ENCODE measurements around the gene TRMO.
A peak's percentile ranks its signal among the peaks of the same experiment; 100 is the strongest.

TRMO gene

GRCh38 chr9:97938081-97938644, 15.9 kb upstream of the TRMO start, which contains the start of gene HEMGN:
Gene HEMGN, minus strand, starts transcription at chr9:97938172. Its CDS starts 36 bp downstream, at chr9:97938136.
- no peak for DNase-seq (ENCODE audit: low read depth)

- no peak for DNase-seq (ENCODE audit: low read depth)
These were observed 14.7 kb upstream of the TRMO start for GRCh38 chr9:97936998-97937397.

DNA sequence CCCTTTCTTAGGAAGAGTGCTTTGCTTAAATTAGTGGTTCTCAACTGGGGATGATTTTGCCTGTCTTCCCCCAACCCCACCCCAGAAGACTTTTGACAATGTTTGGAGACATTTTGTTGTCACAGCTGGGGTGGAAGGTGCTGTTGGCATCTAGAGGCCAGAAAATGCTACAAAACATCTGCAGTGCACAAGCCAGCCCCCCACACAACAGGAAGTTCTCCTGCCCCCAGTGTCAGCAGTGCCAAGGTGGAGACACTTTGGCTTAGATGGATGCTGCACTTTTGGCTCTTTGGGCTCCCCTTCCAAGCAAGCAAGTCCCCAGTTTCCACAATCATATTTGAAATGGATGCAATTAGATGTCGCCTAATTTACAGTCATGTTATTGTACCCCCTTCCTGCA, 13.0 kb upstream of the TRMO start:
- DNase-seq (ENCODE audit: low read depth) = no peak

- no peak for DNase-seq (ENCODE audit: low read depth)
These were observed 12.2 kb upstream of the TRMO start for GRCh38 chr9:97934321-97935115.

- DNase-seq (ENCODE audit: low read depth) = no peak
These were observed 11.1 kb upstream of the TRMO start for GRCh38 chr9:97933297-97933998.

DNA sequence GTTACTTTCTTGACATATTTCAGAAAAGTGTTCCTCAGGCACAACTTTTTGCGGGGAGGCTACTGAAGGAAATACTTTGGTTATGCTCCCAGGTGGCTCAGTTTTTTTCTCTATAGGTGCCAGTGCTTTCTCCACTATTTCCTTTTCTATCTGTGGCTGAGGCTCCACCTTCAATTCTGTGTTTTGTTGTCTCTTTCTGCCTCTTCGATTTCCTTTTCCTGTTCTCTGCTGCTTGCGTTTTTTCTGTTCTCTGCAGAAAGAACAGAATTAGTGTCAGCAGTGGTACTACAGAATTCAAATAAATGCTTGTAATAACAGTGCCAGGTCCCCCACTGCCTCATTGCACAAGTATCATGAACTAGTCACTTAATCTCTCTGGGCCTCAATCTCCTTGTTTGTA, 8.7 kb upstream of the TRMO start:
- DNase-seq (ENCODE audit: low read depth) = no peak

DNA sequence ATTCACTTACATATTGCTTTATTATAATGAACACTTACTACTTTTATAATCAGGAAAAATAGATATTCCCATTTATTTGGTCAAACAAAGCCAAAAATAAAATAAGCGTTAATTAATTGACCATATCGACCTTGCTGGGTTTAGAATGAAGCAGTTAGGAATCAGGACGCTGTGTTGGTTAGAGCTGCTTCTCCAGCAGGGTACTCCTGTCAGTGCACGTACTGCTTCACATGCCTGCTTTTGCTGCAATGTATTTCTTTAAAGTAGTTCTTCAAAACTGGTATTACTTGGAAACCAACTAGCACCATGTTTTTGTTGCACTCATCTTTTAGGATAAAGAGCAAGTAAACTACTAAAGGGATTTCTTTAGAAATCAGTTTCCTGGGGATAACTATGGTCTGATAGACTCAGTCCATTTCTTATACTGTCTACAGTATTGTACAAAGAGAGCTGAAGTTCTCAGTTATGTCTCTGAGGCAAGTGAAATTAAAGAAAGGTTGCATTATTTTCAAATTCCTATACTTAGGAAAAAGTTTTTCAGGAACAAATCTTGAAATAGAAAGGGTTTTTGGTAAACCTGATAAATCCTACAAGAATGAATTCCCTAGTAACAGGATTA, 6.8 kb upstream of the TRMO start:
- DNase-seq (ENCODE audit: low read depth) = no peak

- DNase-seq (ENCODE audit: low read depth) = no peak
These were observed 3.4 kb upstream of the TRMO start for GRCh38 chr9:97925497-97926334.

DNA sequence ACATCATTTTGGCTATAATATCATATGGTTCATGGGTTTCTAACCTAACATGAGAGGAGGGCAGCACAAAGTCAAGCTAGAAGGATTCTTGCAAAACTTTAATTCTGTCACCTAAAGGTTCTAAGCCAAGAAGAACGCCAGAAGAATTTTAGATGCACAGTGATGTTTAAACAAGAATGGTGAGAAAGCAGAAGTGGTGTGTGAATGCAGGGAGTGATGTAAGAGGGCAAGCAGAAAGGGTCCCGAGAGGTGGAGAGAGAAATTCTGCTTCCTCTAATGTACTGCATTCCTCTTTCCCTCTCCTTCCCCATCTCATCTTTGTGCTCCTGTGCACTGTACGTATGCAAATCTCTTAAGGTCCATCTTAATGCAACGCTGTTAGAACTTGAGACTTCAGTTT, 2.1 kb upstream of the TRMO start:
- no peak for DNase-seq (ENCODE audit: low read depth)

DNA sequence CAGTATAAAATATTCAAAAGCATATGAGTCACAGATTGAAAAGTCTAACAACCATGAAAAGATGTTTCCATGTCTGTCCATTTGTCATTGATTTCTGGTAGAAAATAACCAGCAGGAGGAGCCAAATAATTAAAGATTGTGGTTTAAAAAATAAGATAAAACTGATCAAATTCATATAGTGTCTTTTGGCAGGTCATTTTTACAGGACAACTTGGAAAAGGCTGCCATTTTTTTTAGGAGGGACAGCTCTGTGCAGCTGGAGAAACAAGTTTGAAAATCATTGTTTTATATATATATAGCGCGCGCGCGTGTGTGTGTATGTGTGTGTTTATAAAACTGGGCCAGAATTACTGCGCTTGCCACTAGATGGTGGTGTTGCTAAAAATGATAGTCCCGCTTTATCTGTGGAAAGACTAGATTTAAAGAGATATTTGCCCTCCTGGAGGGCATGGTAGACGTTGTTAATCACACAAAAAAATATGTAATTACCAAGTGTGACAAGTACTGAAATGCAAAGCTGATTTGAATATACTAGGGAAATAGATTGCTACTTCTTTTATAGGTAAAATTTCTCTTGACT, 1.3 kb upstream of the TRMO start:
- DNase-seq (ENCODE audit: low read depth) = peak; percentile 54

DNA sequence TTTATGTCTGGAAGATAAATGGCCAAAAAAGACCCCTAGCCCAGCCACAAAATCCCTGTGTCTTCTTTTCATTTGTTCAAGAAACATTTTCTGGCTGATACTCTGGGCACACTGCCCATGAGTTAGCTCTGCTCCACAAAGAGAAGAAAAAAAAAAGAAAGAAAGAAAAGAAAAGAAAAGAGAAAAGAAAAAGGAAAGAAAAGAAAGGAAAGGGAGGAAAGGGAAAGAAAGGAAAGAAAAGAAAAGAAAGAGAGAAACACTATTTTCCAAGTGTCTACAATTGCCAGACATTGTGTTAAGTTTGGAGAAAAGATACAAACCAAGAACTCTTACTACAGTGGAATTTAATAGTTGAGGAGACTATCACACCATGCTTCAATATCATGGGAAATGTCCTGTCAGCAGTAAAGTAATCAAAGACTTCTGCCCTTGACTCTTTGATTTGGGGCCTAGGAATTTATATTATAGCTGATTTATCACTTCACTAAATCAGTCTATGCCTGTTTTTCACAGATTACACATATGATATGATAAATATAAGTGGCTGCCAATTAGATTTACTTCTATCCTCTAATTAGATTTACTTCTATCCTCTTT, 3.0 kb downstream of the TRMO start:
- DNase-seq (ENCODE audit: low read depth) = no peak

DNA sequence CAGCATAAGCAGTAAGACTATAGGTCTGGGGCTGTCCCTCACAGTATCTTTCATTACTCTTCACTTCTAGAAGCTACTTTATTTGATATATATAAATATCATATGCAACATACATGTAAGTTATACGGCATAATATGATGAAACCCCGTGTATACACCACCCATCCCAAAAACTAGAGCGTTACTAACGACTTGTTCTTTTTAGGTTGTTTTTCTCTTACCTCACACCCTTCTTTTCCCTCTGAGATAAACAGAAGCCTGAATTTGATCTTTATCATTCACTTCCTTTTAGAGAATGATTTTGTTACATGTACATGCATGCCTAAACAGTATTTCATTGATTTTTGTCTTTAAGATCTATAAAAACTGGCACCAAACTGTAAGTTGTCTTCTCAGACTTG, 3.7 kb downstream of the TRMO start:
- DNase-seq (ENCODE audit: low read depth) = no peak

GRCh38 chr9:97911970-97912369, 10.3 kb downstream of the TRMO start:
- no peak for DNase-seq (ENCODE audit: low read depth)

GRCh38 chr9:97911528-97911927, 10.8 kb downstream of the TRMO start:
- no peak for DNase-seq (ENCODE audit: low read depth)

- DNase-seq (ENCODE audit: low read depth) = no peak
These were observed 11.9 kb downstream of the TRMO start for GRCh38 chr9:97910357-97910756.

DNA sequence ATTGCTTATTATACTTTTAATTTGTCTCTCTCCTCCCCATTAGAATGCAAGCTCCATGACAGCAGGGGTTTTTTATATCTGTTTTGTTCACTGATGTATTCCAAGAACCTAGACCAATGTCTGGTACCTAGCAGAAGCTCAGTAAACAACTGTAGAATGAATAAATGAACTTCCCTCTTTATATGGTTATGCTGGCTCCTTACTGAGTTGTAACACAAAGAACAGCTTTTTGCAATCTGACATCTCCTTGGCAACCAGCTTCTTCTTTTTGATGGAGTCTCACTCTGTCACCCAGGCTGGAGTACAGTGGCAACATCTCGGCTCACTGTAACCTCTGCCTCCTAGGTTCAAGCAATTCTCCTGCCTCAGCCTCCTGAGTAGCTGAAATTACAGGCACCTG, 13.6 kb downstream of the TRMO start:
- no peak for DNase-seq (ENCODE audit: low read depth)

DNA sequence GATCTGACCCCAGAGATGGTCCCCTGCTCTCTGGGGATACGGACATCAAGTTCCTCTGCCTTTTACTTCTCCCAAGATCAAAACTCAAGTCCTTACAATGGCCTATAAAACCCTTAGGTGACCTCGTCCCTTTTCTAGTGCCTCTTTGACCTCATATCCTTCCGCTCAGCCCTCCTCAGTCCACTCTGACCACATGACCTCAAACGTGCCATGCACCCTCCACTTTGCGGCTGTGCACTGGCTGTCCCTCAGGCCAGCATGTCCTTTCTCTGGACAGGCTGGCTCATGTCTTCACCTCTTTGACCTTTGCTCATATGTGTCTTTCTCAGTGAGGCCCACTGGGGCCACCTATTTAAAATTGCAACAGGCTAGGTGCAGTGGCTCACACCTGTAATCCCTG, 14.7 kb downstream of the TRMO start:
- no peak for DNase-seq (ENCODE audit: low read depth)

DNA sequence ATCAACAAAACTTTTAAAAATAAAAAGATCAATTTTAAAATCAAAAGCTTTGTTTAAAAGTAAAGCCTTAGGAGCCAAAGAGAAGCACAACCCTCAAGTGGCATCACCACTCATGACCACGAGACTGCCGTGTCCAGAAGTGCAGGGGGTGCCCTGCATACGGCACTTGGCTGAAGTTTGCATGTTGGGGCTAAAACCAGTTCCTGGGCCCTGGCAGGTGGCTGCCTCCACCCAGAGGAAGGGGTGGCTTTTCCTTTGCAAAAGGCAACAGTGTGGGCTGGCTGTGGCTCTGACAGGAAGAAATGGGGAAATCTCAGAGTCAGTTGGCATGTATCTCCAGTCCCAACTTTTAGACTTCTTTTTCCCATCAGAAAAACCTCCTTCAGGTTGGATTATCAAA, 15.3 kb downstream of the TRMO start:
- no peak for DNase-seq (ENCODE audit: low read depth)

GRCh38 chr9:97906236-97906831, 16.0 kb downstream of the TRMO start:
- no peak for DNase-seq (ENCODE audit: low read depth)

DNA sequence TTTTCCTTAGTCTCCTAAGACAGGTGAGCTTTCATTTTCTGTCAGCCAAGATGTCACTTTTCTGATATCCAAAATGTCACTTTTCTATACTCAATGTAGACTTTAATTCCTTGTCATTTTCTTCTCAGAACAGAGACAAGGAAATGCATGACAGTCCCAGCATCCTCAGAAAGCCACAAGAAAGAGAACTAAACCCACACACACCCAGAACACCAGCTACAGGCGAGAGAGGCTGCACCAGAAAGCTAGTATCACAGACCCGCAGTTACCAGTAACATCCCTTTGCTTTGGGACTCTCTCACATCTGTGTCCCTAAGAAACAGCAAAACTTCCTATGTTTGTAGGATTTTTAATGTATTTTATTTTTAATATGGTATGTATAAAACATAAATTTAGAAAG, 17.1 kb downstream of the TRMO start:
- no peak for DNase-seq (ENCODE audit: low read depth)

DNA sequence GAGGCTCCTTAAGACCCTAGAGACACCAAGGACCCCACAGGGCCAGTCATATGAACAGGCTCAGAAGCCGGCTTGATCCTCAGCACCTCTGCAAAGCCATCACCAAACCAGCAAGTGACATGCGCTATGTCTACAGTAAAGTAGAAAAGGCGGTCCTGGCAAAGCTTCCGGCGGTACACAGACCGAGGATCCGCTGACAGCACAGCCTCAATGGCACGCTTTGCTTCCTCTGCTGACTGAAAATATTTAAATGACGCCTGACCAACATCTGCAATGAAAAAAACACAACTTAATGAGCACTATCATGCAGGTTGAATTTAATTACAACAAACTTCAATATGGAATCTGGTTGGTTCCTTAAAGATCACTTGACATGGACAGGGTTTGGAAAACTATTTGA, 17.6 kb downstream of the TRMO start:
- DNase-seq (ENCODE audit: low read depth) = peak; percentile 32
